Measurements from ENCODE around the gene SPART. TPM values are rescaled to one million over a fixed set of nuclear protein-coding genes. Genes with fewer than 3 reads are reported as not detected.
"Not testable (repeated sequence)": the region's sequence is repeated elsewhere in the genome, so short reads cannot be mapped to it uniquely, and the experiment has no call there.

The SPART gene
- total and polyA plus RNA-seq, 4 experiments from 2014 or later: 44.7 to 67.0 (median 56.4) TPM

- no peaks in the 10 kb centered on the region for H3K4me1 ChIP-seq (ENCODE audit: insufficient read depth, low read length)
- H3K27ac Mint-ChIP-seq: no peak overlapping the region
- H3K4me3 Mint-ChIP-seq: no peak overlapping the region
- no peak for DNase-seq
- H3K9me3 Mint-ChIP-seq: no peaks in the 10 kb centered on the region
- H3K36me3 ChIP-seq (ENCODE audit: insufficient read depth, low read length): peaks cover 20% of the 10 kb centered on the region
- peaks cover 22 to 42% of the 10 kb centered on the region in 2 donors for H3K36me3 Mint-ChIP-seq
- H3K4me1 Mint-ChIP-seq: peaks cover 0 to 2% (median under 1%) of the 10 kb centered on the region in 4 donors
- H3K27ac ChIP-seq (ENCODE audit: low read depth, low read length): no peak overlapping the region
- ChIA-PET CTCF (ENCODE audit: partially characterized antibody) (interaction anchor here (1.1 kb wide), 1 partner anchor 23 kb away, joined by 3 read pairs; no protein-coding TSS in a partner anchor), POLR2A (ENCODE audit: partially characterized antibody) (no interaction called here)
- intact Hi-C loops (cut with micrococcal nuclease): no loop called here
- H3K27me3 Mint-ChIP-seq: no peaks in the 10 kb centered on the region
- H3K27me3 ChIP-seq (ENCODE audit: insufficient read depth, low read length): no peaks in the 10 kb centered on the region
- no peak overlapping the region for H3K4me3 ChIP-seq (ENCODE audit: low read length in 2 of 2)
- no peaks in the 10 kb centered on the region for H3K9me3 ChIP-seq (ENCODE audit: control insufficient read depth in 1 of 2, low read length in 2 of 2)
These were observed 22.8 kb downstream of the SPART start for GRCh38 chr13:36323408-36323807.

GRCh38 chr13:36319793-36320192 lies 26.4 kb downstream of the SPART start:
- H3K27ac Mint-ChIP-seq; H3K9me3 Mint-ChIP-seq; H3K4me1 Mint-ChIP-seq; H3K4me3 Mint-ChIP-seq; CTCF ChIA-PET (ENCODE audit: partially characterized antibody); DNase-seq; H3K9me3 ChIP-seq (ENCODE audit: control insufficient read depth in 1 of 2, low read length in 2 of 2); H3K4me1 ChIP-seq (ENCODE audit: insufficient read depth, low read length); H3K27me3 Mint-ChIP-seq; H3K4me3 ChIP-seq (ENCODE audit: low read length in 2 of 2); H3K27me3 ChIP-seq (ENCODE audit: insufficient read depth, low read length); POLR2A ChIA-PET (ENCODE audit: partially characterized antibody); intact Hi-C loops (cut with micrococcal nuclease); H3K27ac ChIP-seq (ENCODE audit: low read depth, low read length): not testable (repeated sequence)
- H3K36me3 ChIP-seq (ENCODE audit: insufficient read depth, low read length): peaks cover 13% of the 10 kb centered on the region
- peaks cover 15 to 33% of the 10 kb centered on the region in 2 donors for H3K36me3 Mint-ChIP-seq

GRCh38 chr13:36313047-36313969 lies 32.9 kb downstream of the SPART start:
- H3K9me3 ChIP-seq (ENCODE audit: control insufficient read depth in 1 of 2, low read length in 2 of 2): no peaks in the 10 kb centered on the region
- no peaks in the 10 kb centered on the region for H3K9me3 Mint-ChIP-seq
- CTCF ChIA-PET (ENCODE audit: partially characterized antibody): no interaction called here
- peaks cover 31 to 55% of the 10 kb centered on the region in 2 donors for H3K36me3 Mint-ChIP-seq
- no peak overlapping the region for H3K27ac Mint-ChIP-seq
- H3K27ac ChIP-seq (ENCODE audit: low read depth, low read length): no peak overlapping the region
- no peak overlapping the region for H3K4me3 ChIP-seq (ENCODE audit: low read length in 2 of 2)
- no peaks in the 10 kb centered on the region for H3K4me1 ChIP-seq (ENCODE audit: insufficient read depth, low read length)
- intact Hi-C loops (cut with micrococcal nuclease): no loop called here
- H3K36me3 ChIP-seq (ENCODE audit: insufficient read depth, low read length): peaks cover 14% of the 10 kb centered on the region
- no peak overlapping the region for H3K4me3 Mint-ChIP-seq
- DNase-seq: no peak
- POLR2A ChIA-PET (ENCODE audit: partially characterized antibody): no interaction called here
- peaks cover 0 to 1% (median 0%) of the 10 kb centered on the region in 4 donors for H3K4me1 Mint-ChIP-seq
- H3K27me3 Mint-ChIP-seq: no peaks in the 10 kb centered on the region
- no peaks in the 10 kb centered on the region for H3K27me3 ChIP-seq (ENCODE audit: insufficient read depth, low read length)

- ChIA-PET CTCF (ENCODE audit: partially characterized antibody) (no interaction called here), POLR2A (ENCODE audit: partially characterized antibody) (no interaction called here)
- Histone ChIP-seq H3K4me3 (ENCODE audit: low read length in 2 of 2) (no peak overlapping the region), H3K9me3 (ENCODE audit: control insufficient read depth in 1 of 2, low read length in 2 of 2) (no peaks in the 10 kb centered on the region), H3K36me3 (ENCODE audit: insufficient read depth, low read length) (peaks cover 14% of the 10 kb centered on the region), H3K27ac (ENCODE audit: low read depth, low read length) (no peak overlapping the region), H3K27me3 (ENCODE audit: insufficient read depth, low read length) (no peaks in the 10 kb centered on the region), H3K4me1 (ENCODE audit: insufficient read depth, low read length) (no peaks in the 10 kb centered on the region)
- Mint-ChIP-seq H3K4me1 (no peaks in the 10 kb centered on the region), H3K4me3 (no peak overlapping the region), H3K27me3 (no peaks in the 10 kb centered on the region), H3K27ac (no peak overlapping the region), H3K36me3 (peaks cover 31 to 51% of the 10 kb centered on the region in 2 donors), H3K9me3 (no peaks in the 10 kb centered on the region)
- no peak for DNase-seq
- intact Hi-C loops (cut with micrococcal nuclease): no loop called here
These were observed 35.6 kb downstream of the SPART start for GRCh38 chr13:36310417-36311108.

- Mint-ChIP-seq H3K36me3 (peaks cover 5 to 8% of the 10 kb centered on the region in 2 donors), H3K9me3 (no peaks in the 10 kb centered on the region), H3K27me3 (peaks cover 2 to 9% of the 10 kb centered on the region in 2 donors), H3K4me1 (peaks cover 5 to 15% (median 8%) of the 10 kb centered on the region in 4 donors), H3K4me3 (no peak overlapping the region), H3K27ac (no peak overlapping the region)
- intact Hi-C loops (cut with micrococcal nuclease): no loop called here
- ChIA-PET CTCF (ENCODE audit: partially characterized antibody) (no interaction called here), POLR2A (ENCODE audit: partially characterized antibody) (no interaction called here)
- Histone ChIP-seq H3K9me3 (ENCODE audit: control insufficient read depth in 1 of 2, low read length in 2 of 2) (no peaks in the 10 kb centered on the region), H3K27ac (ENCODE audit: low read depth, low read length) (no peak overlapping the region), H3K27me3 (ENCODE audit: insufficient read depth, low read length) (no peaks in the 10 kb centered on the region), H3K4me3 (ENCODE audit: low read length in 2 of 2) (no peak overlapping the region), H3K4me1 (ENCODE audit: insufficient read depth, low read length) (peaks cover 6% of the 10 kb centered on the region), H3K36me3 (ENCODE audit: insufficient read depth, low read length) (no peaks in the 10 kb centered on the region)
- no peak for DNase-seq
These were observed 43.9 kb downstream of the SPART start for GRCh38 chr13:36302289-36302688.

GRCh38 chr13:36299469-36299868 lies 46.7 kb downstream of the SPART start:
- H3K9me3 ChIP-seq (ENCODE audit: control insufficient read depth in 1 of 2, low read length in 2 of 2); H3K27ac ChIP-seq (ENCODE audit: low read depth, low read length); intact Hi-C loops (cut with micrococcal nuclease); H3K36me3 ChIP-seq (ENCODE audit: insufficient read depth, low read length); H3K27me3 ChIP-seq (ENCODE audit: insufficient read depth, low read length); H3K9me3 Mint-ChIP-seq; H3K4me1 ChIP-seq (ENCODE audit: insufficient read depth, low read length); H3K4me3 ChIP-seq (ENCODE audit: low read length in 2 of 2); H3K36me3 Mint-ChIP-seq; POLR2A ChIA-PET (ENCODE audit: partially characterized antibody): not testable (repeated sequence)
- Mint-ChIP-seq H3K4me3 (peak overlapping the region in 1 of 8 donors; percentile 18), H3K27me3 (peaks cover 2 to 20% of the 10 kb centered on the region in 2 donors), H3K4me1 (peaks cover 6 to 22% (median 13%) of the 10 kb centered on the region in 4 donors), H3K27ac (peak overlapping the region in 1 of 7 donors; percentile 46)
- CTCF ChIA-PET (ENCODE audit: partially characterized antibody): interaction anchor here (2.1 kb wide), 1 partner anchor 16 kb away, joined by 9 read pairs; no protein-coding TSS in a partner anchor
- peak in 1 of 5 donors; percentile 37 for DNase-seq

- DNase-seq: no peak
- Histone ChIP-seq H3K27me3 (ENCODE audit: insufficient read depth, low read length) (no peaks in the 10 kb centered on the region), H3K4me1 (ENCODE audit: insufficient read depth, low read length) (peaks cover 8% of the 10 kb centered on the region), H3K36me3 (ENCODE audit: insufficient read depth, low read length) (no peaks in the 10 kb centered on the region), H3K4me3 (ENCODE audit: low read length in 2 of 2) (no peak overlapping the region), H3K27ac (ENCODE audit: low read depth, low read length) (no peak overlapping the region), H3K9me3 (ENCODE audit: control insufficient read depth in 1 of 2, low read length in 2 of 2) (no peaks in the 10 kb centered on the region)
- peak overlapping the region in 2 of 7 donors; percentile 37 to 69 for H3K27ac Mint-ChIP-seq
- POLR2A ChIA-PET (ENCODE audit: partially characterized antibody): no interaction called here
- intact Hi-C loops (cut with micrococcal nuclease): no loop called here
- peaks cover 2 to 20% of the 10 kb centered on the region in 2 donors for H3K27me3 Mint-ChIP-seq
- CTCF ChIA-PET (ENCODE audit: partially characterized antibody): interaction anchor here (2.1 kb wide), 1 partner anchor 16 kb away, joined by 9 read pairs; no protein-coding TSS in a partner anchor
- peaks cover 0 to 1% of the 10 kb centered on the region in 2 donors for H3K36me3 Mint-ChIP-seq
- H3K4me1 Mint-ChIP-seq: peaks cover 6 to 22% (median 13%) of the 10 kb centered on the region in 4 donors
- H3K4me3 Mint-ChIP-seq: peak overlapping the region in 7 of 8 donors; percentile 81 to 90 (median 86)
- no peaks in the 10 kb centered on the region for H3K9me3 Mint-ChIP-seq
These were observed 47.6 kb downstream of the SPART start for GRCh38 chr13:36298535-36299068.
